Activated CD8-positive, alpha-beta T cell treated with anti-CD3 and anti-CD28 coated beads, Interleukin-2, amount 10 ng/mL, durations not matched to agents 7 days and 5 days (primary cell): ENCODE data around the gene DLG2. TPM values are rescaled to one million over a fixed set of nuclear protein-coding genes. Genes with fewer than 3 reads are reported as not detected.

Experiments
- ATAC-seq: fragments of 150-1000 bp; cut with Tn5 transposase; one replicate; pipeline ENCODE4 v1.10.0; 2021; ENCODE audit warnings: moderate library complexity
- CTCF ChIA-PET: fragments of 350-600 bp; sonication (Branson Sonifier 250); formaldehyde crosslinking; loops from one replicate; lab custom pipeline; 2021; ENCODE audit warnings: antibody characterized with exemption; lab: Charles Lee
- POLR2A ChIA-PET: fragments of 350-600 bp; sonication (Branson Sonifier 250); formaldehyde crosslinking; loops from one replicate; lab custom pipeline; 2021; ENCODE audit warnings: antibody characterized with exemption; lab: Charles Lee
- DNase-seq: peaks from one replicate; pipeline ENCODE4 v3.0.0-alpha.2; 2020
- H3K27ac Mint-ChIP-seq: one replicate; pipeline ENCODE4 v1.8.0; 2021; ENCODE audit warnings: mild to moderate bottlenecking, mixed read lengths
- H3K27me3 Mint-ChIP-seq: one replicate; pipeline ENCODE4 v1.8.0; 2021; ENCODE audit warnings: low read depth, mixed read lengths
- H3K36me3 Mint-ChIP-seq: one replicate; pipeline ENCODE4 v1.8.0; 2021; ENCODE audit warnings: low read depth, mixed read lengths
- H3K4me1 Mint-ChIP-seq: one replicate; pipeline ENCODE4 v1.8.0; 2021; ENCODE audit warnings: low read depth, mixed read lengths
- H3K4me3 Mint-ChIP-seq: one replicate; pipeline ENCODE4 v1.8.0; 2021; ENCODE audit warnings: mild to moderate bottlenecking, mixed read lengths
- H3K9me3 Mint-ChIP-seq: one replicate; pipeline ENCODE4 v1.8.0; 2022; ENCODE audit warnings: mixed read lengths; ENCODE audit not compliant: insufficient read depth
- total RNA-seq, 2 experiments: library from RNA; stranded (reverse); gene quantifications; one replicate each; pipeline ENCODE4 v1.2.3, GENCODE V29; 2021

DLG2 gene
- total RNA-seq, 2 experiments from 2014 or later = 1.3 to 1.6 TPM

DNA sequence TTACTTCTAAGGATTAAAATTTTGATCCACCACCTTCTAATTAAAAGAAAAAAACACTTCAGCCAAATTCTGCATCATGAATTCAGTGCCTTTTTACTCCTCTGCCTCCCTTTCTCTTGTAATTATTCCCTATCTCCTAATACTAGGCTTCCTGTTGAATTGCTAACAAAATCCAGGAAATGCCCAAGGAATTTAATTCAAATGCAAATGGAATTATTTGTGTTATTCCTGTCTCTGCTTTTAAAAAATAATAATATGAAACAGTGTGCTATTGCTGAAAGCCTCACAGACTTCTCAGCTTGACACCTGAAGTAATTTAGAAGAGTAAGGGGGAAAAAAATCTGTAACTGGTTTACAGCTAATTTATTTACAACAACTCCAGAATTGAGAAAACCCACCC is 85.5 kb downstream of the DLG2 start:
- Mint-ChIP-seq H3K9me3 (no peaks in the 10 kb centered on the region), H3K27ac (no peak overlapping the region), H3K4me1 (no peaks in the 10 kb centered on the region), H3K4me3 (no peak overlapping the region), H3K36me3 (no peaks in the 10 kb centered on the region), H3K27me3 (no peaks in the 10 kb centered on the region)
- POLR2A ChIA-PET = no interaction called here
- CTCF ChIA-PET = no interaction called here
- no peak for DNase-seq
- ATAC-seq = no peak

DNA sequence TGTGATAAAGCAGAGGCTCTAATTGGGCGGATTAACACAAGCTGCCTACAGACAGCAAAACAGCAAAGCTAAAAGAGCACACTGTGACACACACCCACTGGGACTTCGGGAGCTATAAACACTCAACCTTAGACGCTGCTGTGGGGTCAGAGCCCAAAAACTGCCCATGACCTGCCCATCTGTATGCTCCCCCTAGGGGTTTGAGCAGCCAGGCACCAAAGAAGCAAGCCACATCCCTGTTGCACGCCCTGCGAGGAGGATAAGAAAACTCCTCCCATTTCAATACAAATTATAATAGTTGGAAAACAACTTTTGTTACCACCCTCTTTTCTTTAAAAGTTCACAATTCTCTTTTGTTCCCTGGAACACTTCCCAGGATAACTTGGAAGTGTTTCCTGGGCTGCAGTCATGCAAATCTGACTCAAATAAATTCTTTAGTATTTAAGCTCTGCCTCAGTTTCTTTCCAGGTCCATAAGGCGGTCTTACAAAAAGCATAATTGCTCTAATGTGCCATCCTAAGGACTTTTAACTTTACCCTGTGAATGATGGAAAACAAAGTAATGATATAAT is 86.4 kb downstream of the DLG2 start:
- POLR2A ChIA-PET = no interaction called here
- Mint-ChIP-seq H3K27ac (no peak overlapping the region), H3K36me3 (no peaks in the 10 kb centered on the region), H3K9me3 (no peaks in the 10 kb centered on the region), H3K4me1 (no peaks in the 10 kb centered on the region), H3K4me3 (no peak overlapping the region), H3K27me3 (no peaks in the 10 kb centered on the region)
- CTCF ChIA-PET = no interaction called here
- DNase-seq (no peak), ATAC-seq (no peak)

DNA sequence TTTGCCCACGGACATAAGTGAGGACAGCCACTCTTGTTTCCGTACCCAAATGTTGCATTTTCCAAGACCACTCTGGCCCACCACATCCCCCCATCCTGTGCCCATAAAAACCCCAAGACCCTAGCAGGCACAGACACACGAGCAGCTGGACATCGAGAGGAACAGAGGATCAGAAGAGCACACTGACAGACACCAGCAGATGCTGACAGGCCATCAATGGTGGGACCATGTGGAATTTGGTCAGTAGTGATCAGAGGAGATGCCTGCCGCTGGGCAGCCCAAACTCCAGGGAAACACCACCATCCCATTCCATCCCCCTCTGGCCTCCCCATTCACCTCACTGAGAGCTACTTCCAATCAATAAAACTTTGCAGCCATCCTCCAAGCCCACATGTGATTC is 87.0 kb downstream of the DLG2 start:
- Mint-ChIP-seq H3K36me3 (no peaks in the 10 kb centered on the region), H3K4me3 (no peak overlapping the region), H3K9me3 (no peaks in the 10 kb centered on the region), H3K27ac (no peak overlapping the region), H3K4me1 (no peaks in the 10 kb centered on the region), H3K27me3 (no peaks in the 10 kb centered on the region)
- CTCF ChIA-PET = no interaction called here
- ATAC-seq = no peak
- POLR2A ChIA-PET = no interaction called here
- no peak for DNase-seq

DNA sequence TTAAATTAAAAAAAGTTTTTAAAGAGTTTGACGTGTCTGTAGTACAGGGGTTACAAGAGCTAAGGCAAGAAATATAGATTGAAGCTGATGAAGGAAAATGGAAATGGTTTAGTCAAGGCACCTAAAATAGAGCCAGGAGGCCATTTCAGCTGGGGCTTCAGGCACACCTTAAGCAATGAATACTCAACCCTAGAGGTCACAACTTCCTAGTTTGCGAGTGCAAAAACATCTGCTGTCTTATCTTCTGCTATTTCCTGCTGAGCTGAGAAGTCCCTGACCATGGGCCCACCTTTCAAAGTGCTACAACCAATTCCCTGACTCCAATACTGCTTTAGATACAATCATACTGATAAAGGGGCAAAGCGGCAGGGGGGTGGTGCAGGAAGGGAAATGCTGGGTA is 87.4 kb downstream of the DLG2 start:
- ChIA-PET POLR2A (interaction anchor here (0.6 kb wide), 1 partner anchor 325 kb away, joined by 3 read pairs; no protein-coding TSS in a partner anchor), CTCF (no interaction called here)
- Mint-ChIP-seq H3K9me3 (peaks cover 3% of the 10 kb centered on the region), H3K27me3 (no peaks in the 10 kb centered on the region), H3K4me1 (no peaks in the 10 kb centered on the region), H3K4me3 (no peak overlapping the region), H3K27ac (no peak overlapping the region), H3K36me3 (no peaks in the 10 kb centered on the region)
- DNase-seq (no peak), ATAC-seq (no peak)

DNA sequence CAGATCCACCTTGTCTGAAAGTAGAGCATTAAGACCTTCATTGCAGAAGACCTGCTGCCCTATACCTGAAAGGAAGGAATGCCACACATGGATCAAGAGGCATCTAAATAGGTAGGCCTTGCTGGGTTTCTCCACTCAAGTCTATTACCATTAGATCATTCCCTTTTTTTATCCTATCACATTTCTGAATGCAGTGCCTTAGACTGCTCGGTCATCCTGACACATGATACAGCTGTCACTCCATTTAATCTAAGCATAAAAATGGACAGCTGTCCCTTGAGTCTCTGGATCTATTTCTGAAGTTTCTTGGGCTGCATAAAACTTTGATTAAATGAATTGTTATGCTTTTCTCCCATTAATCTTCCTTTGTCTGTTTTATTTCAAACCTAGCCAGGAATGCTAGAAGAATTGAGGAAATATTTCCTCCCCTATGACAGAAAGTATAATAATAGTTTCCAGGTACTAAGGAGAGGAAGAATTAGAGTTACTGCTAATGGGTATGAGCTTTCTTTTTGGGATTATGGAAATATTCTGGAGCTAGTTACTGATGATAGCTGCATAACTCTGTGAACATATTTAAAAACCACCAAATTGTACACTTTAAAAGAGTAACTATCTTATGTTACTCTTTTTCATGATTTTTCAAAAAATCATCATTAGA is 88.0 kb downstream of the DLG2 start:
- Mint-ChIP-seq H3K9me3 (peaks cover 4% of the 10 kb centered on the region), H3K36me3 (no peaks in the 10 kb centered on the region), H3K4me3 (no peak overlapping the region), H3K27ac (no peak overlapping the region), H3K27me3 (no peaks in the 10 kb centered on the region), H3K4me1 (no peaks in the 10 kb centered on the region)
- POLR2A ChIA-PET = interaction anchor here (0.6 kb wide), 1 partner anchor 325 kb away, joined by 3 read pairs; no protein-coding TSS in a partner anchor
- no peak for ATAC-seq
- CTCF ChIA-PET = no interaction called here
- no peak for DNase-seq

DNA sequence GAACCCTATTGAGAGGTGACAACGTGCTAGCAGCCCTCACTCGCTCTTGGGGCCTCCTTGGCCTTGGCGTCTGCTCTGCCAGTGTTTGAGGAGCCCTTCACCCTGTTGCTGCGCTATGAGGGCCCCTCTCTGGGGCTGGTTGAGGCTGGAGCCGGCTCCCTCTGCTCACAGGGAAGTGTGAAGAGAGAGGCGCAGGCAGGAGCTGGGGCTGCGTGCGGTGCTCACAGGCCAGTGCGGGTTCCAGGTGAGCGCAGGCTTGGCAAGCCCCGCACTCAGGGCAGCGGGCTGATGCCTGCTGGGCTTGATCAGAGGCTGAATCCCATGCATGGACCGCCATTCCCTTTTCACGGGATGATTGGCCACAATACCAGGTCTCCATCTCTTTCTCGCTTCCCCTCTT is 90.7 kb downstream of the DLG2 start:
- POLR2A ChIA-PET = no interaction called here
- CTCF ChIA-PET = no interaction called here
- DNase-seq = no peak
- no peaks in the 10 kb centered on the region for H3K4me1 Mint-ChIP-seq
- H3K4me3 Mint-ChIP-seq = no peak overlapping the region
- H3K36me3 Mint-ChIP-seq = no peaks in the 10 kb centered on the region
- H3K27ac Mint-ChIP-seq = no peak overlapping the region
- H3K9me3 Mint-ChIP-seq = peaks cover 4% of the 10 kb centered on the region
- H3K27me3 Mint-ChIP-seq = no peaks in the 10 kb centered on the region
- ATAC-seq = no peak

DNA sequence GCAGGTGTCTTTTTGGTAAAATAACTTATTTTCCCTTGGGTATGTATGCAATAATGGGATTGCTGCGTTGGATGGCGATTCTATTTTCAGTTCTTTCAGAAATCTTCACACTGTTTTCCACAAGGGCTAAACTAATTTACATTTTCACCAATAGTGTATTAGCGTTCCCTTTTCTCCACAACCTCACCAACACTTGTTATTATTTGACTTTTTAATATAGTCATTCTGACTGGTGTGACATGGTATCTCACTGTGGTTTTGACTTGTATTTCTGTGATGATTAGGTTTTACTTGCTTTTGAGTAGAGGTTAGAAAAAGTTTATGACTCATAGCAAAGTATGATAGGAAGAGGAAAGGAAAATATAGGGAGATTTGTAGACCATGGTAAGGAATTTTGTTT is 92.3 kb downstream of the DLG2 start:
- H3K4me1 Mint-ChIP-seq = no peaks in the 10 kb centered on the region
- ChIA-PET CTCF (no interaction called here), POLR2A (no interaction called here)
- peaks cover 4% of the 10 kb centered on the region for H3K9me3 Mint-ChIP-seq
- no peak overlapping the region for H3K4me3 Mint-ChIP-seq
- DNase-seq = no peak
- H3K27ac Mint-ChIP-seq = no peak overlapping the region
- ATAC-seq = no peak
- H3K36me3 Mint-ChIP-seq = no peaks in the 10 kb centered on the region
- H3K27me3 Mint-ChIP-seq = no peaks in the 10 kb centered on the region

DNA sequence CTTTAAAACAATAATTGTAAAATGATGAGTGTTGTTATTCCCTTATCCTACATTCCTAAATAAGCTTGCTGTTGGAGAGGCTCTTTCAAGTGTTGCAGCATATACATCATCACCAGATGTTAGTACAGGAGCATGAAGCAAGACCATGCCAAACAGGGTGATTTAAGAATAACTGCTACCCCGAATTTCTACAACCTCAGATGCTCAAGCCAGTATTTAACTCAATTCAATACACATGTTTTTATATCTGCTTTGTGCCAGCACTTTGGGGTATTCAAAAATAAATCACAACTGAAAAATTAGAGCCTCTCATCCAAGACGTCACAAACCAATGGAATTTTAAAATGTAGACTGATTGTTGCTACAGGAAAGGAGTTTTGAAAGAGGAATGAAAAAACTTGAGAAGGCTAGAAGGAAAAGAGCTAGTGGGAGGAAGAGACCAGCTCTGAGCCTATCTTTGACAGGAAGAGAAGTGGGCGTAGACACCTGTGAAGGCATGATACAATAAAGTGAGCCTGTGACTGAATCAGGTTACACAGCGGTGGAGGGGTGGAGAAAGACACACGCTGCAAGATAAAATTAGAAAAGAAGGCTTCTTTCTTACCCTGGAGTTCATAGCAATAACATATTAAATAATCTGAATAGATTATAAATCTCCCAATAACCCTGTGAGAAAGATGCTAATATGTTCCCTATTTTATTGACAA is 95.8 kb downstream of the DLG2 start:
- Mint-ChIP-seq H3K9me3 (peaks cover 4% of the 10 kb centered on the region), H3K4me3 (no peak overlapping the region), H3K36me3 (no peaks in the 10 kb centered on the region), H3K27ac (no peak overlapping the region), H3K4me1 (no peaks in the 10 kb centered on the region), H3K27me3 (no peaks in the 10 kb centered on the region)
- ATAC-seq = no peak
- CTCF ChIA-PET = no interaction called here
- no peak for DNase-seq
- POLR2A ChIA-PET = no interaction called here

DNA sequence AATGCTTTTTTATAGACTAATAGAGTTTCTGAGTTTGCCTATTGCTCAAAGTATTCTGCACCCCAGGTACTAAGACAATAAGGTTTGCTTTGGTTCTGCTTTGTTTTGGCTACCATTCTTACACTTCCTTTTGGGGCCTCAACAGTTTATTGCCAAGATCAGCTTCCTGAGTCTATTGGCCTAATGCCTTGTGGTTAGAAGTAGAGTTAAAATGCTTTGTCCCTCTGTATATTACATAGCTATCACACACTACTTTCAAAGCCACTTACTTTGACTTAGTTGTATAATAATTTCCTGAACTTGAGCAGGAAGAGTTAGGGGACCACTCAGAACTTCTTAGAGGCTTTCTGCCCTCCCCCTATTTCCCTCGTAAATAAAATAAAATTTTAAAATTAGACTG is 96.5 kb downstream of the DLG2 start:
- ATAC-seq (no peak), DNase-seq (no peak)
- Mint-ChIP-seq H3K9me3 (peaks cover 4% of the 10 kb centered on the region), H3K36me3 (no peaks in the 10 kb centered on the region), H3K4me3 (no peak overlapping the region), H3K27me3 (no peaks in the 10 kb centered on the region), H3K27ac (no peak overlapping the region), H3K4me1 (no peaks in the 10 kb centered on the region)
- ChIA-PET POLR2A (no interaction called here), CTCF (no interaction called here)

DNA sequence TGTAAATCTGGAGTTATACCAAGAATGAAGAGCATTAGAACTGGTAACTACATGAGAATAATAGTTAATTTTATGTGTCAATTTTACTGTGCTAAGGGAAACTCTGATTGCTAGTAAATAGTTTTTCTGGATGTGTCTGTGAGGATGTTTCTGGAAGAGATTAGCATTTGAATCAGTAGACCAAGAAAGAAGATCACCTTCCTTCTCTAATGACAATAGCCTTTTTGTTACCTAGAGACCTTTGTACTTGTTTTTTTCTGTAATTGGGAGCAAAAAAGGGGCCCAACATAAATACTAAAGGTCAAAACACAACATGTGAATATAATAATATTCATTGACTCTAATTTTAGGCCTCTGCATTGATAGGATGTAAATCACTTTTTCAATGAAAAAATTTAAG is 100.6 kb downstream of the DLG2 start:
- Mint-ChIP-seq H3K27ac (no peak overlapping the region), H3K4me1 (no peaks in the 10 kb centered on the region)

DNA sequence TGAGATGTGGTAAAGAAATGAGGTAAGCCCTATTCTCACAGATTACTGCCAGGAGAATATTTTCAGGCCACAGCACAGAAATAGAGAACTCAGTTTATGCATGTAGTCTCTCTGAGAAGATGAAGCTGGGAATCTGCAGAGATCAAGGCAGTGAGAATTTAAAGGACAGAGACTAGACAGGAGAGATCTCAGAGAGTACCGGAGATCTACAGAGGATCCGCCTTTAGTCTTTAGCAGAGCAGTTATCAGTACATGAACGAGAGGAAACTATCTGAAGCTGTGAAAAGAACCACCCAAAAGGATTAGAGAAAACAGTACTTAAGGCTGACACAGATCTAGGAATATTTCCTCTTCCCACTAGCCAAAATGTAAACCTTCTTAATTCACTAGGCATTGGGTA is 101.5 kb downstream of the DLG2 start:
- DNase-seq (no peak), ATAC-seq (no peak)
- Mint-ChIP-seq H3K27ac (no peak overlapping the region), H3K9me3 (peaks cover 9% of the 10 kb centered on the region), H3K27me3 (no peaks in the 10 kb centered on the region), H3K4me3 (no peak overlapping the region), H3K4me1 (no peaks in the 10 kb centered on the region), H3K36me3 (no peaks in the 10 kb centered on the region)
- POLR2A ChIA-PET = no interaction called here
- CTCF ChIA-PET = no interaction called here

More for the DNA sequence above, 100.6 kb downstream of the DLG2 start:
- H3K36me3 Mint-ChIP-seq = no peaks in the 10 kb centered on the region
- ChIA-PET CTCF (no interaction called here), POLR2A (no interaction called here)
- H3K27me3 Mint-ChIP-seq = no peaks in the 10 kb centered on the region
- no peak for DNase-seq
- no peak overlapping the region for H3K4me3 Mint-ChIP-seq
- ATAC-seq = no peak
- peaks cover 9% of the 10 kb centered on the region for H3K9me3 Mint-ChIP-seq

DNA sequence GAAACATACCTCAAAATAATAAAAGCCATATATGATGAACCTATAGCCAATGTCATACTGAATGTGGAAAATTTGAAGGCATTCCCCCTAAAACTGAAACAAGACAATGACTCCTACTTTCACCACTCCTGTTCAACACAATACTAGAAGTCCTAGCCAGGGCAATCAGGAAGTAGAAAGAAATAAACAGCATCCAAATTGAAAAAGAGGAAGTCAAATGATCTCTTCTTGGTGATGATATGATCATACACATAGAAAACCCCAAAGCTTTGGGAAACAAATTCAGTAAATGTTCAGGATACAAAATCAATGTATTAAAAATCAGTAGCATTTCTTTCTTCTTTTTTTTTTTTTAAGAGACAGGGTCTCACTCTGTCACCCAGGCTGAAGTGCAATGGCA is 109.9 kb downstream of the DLG2 start:
- Mint-ChIP-seq H3K36me3 (no peaks in the 10 kb centered on the region), H3K4me3 (no peak overlapping the region), H3K9me3 (no peaks in the 10 kb centered on the region), H3K27ac (no peak overlapping the region), H3K4me1 (no peaks in the 10 kb centered on the region), H3K27me3 (no peaks in the 10 kb centered on the region)
- POLR2A ChIA-PET = no interaction called here
- CTCF ChIA-PET = no interaction called here
- no peak for DNase-seq
- no peak for ATAC-seq
